ENCODE results near the gene ORC1.

ORC1 gene

DNA sequence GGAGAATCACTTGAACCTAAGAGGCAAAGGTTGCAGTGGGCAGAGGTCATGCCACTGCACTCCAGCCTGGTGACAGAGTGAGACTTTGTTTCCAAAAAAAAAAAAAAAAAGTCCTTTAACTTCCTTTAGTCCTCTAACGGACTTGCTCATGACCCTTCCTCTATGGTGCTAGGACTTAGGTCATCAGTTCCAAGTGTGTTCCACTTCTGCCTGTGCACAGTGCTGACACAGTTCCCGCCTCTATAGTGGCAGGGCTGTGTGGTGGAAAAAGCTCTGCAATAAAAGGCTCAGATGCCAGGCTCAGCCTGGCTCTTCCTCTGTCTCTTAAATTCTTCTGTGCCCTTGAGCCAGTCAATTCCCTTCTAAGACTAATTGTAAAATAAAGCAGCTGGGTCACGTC, 60.2 kb downstream of the ORC1 start:
- no peak for TF ChIP-seq GATA2 (IDR thresholded peaks at IDR 0.05; ENCODE audit: low read depth, low read length)
- TF ChIP-seq GATA3 (IDR thresholded peaks at IDR 0.05; ENCODE audit: low read depth, low read length), result no peak

DNA sequence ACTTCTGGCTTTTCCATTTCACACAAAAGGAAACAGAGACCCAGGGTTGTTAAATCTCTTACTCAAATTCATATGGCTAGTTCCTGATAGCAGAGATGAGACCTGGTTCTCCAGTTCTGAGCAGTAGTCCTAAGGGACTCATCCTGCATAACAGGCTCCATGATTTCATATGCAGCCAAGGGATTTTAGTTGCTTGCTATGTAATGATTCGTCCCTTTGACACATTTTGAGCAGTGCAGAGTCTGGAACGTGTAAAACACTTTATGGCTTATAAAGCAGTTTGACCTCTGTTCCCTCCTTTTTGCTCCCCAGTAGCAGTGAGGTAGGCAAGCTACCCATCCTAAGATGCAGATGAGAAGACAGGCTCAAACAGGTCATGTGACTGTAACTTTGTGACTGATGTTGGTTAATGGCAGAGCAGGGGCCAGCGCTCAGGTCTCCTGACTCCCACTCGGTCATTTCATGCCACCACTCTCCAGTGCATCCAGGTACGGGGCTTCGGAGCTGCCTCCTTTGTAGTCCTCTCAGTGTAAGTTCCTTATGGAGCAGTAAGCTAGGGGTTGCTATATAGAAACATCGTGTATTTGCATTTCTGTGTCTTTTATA, 62.5 kb downstream of the ORC1 start:
- TF ChIP-seq GATA3 (IDR thresholded peaks at IDR 0.05; ENCODE audit: low read depth, low read length), result no peak
- TF ChIP-seq GATA2 (IDR thresholded peaks at IDR 0.05; ENCODE audit: low read depth, low read length), result no peak

DNA sequence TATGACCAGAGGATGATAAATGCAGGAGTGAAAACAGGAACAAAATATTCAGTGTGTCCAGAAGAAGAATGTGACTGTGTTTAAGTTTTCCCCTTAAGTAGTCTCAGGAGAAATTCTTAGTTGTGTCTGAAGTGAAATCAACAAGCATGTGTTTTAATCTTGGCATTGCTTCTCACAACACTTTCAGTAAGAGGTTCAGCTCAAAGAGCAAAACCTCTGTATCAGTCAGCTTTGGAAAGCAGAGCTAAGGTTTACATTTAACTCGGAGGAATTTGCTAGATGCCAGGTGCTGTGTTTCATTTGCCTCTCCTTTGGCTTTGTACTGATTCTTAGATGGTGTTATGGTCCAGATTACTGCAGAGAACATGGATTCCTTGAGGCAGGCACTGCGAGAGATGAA, 66.8 kb downstream of the ORC1 start:
- TF ChIP-seq GATA3 (IDR thresholded peaks at IDR 0.05; ENCODE audit: low read depth, low read length) (no peak), GATA2 (IDR thresholded peaks at IDR 0.05; ENCODE audit: low read depth, low read length) (no peak)

DNA sequence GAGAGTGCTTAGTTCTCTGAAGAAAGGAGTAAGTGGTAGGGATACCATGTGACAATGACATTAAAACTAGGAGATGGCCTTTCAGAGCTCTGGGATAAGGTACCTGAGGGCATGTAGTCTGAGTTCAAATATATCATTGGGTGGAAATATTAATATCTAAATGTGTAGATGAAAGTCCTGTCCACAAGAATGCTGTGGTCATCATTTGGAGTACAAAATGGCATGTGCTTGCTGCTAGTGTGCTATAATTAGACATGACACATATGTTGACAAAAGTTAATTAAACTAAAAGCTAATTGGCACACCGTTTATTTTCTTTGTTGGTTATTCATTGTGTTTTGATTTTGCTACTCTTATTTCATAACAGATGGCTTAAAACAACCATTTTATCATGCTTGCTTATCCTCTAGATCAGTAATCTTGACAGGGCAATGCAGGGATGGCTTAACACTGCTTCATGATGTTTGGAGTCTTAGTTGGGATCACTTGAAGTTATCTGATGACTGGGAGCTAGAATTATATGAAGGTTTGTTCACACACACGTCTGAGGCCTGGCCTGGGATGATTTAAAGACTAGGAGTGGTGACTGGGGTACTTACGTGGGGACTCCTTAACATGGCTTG, 69.2 kb downstream of the ORC1 start:
- no peak for TF ChIP-seq GATA2 (IDR thresholded peaks at IDR 0.05; ENCODE audit: low read depth, low read length)
- TF ChIP-seq GATA3 (IDR thresholded peaks at IDR 0.05; ENCODE audit: low read depth, low read length), result no peak

DNA sequence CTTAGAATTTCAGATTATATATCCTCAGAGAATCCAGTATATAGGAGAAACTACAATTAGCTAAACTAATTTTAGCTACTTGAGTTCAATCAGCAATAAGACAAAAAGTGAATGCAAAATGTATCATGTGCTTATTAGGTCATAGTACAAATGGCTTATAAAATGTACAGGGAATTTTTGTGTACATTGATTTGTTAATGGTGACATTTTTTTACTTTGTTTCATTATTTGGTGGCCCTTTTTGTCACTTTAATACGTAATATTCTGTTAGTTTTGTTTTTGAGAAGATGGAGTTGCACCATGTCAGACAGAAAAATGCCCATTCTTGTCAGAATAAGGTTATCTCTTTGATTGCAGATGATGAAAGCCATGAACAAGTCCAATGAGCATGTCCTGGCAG, 71.8 kb downstream of the ORC1 start:
- no peak for TF ChIP-seq GATA3 (IDR thresholded peaks at IDR 0.05; ENCODE audit: low read depth, low read length)
- TF ChIP-seq GATA2 (IDR thresholded peaks at IDR 0.05; ENCODE audit: low read depth, low read length), result no peak

DNA sequence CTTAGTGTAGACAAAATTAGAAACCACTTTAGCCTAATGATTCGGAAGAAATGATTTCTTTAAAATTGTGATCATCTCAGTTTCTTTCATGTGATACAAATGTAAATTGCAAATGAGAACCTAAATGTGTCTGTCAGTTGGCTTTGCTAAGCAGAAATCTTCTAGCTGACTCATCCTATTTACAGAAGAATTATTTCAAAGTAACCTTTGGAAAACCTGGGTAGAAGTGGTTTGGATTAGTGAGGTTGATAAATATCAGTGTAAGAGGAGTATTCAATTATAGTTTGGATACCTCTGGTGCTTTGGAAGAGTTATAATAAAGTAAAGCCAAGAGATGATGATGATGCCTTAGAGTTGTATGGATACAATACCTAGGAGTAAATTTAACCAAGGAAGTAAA, 75.6 kb downstream of the ORC1 start:
- no peak for TF ChIP-seq GATA2 (IDR thresholded peaks at IDR 0.05; ENCODE audit: low read depth, low read length)
- no peak for TF ChIP-seq GATA3 (IDR thresholded peaks at IDR 0.05; ENCODE audit: low read depth, low read length)

DNA sequence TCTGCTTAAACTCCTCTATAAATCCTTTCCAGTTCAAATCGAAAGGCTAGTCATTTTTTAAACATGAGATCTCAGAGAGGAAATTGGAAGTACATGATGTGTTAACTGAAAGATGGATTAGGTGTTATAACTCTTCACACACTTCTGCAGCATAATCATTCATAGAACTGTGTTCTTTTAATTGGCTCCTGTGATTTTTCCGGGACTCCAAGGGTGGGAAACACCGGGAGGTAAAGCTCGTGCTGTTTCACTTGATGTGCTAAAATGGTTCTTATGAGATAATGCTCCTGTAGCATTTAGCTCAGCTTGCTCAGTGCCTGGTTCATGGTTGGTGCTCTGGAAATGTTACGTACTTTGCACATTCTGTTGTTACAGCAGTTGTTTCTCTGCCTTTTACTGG, 78.4 kb downstream of the ORC1 start:
- TF ChIP-seq GATA3 (IDR thresholded peaks at IDR 0.05; ENCODE audit: low read depth, low read length) (no peak), GATA2 (IDR thresholded peaks at IDR 0.05; ENCODE audit: low read depth, low read length) (no peak)

DNA sequence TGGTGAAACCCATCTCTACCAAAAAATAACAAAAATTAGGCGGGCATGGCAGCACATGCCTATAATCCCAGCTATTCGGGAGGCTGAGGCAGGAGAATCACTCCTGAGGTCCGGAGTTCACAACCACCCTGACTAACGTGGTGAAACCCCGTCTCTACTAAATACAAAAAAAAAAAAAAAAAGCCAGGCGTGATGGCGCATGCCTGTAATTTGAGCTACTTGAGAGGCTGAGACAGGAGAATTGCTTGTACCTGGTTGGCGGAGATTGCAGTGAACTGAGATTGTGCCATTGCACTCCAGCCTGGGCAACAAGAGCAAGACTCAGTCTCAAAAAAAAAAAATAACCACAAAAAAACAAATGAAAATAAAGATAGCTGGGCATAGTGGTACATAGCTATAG, 80.5 kb downstream of the ORC1 start:
- TF ChIP-seq GATA3 (IDR thresholded peaks at IDR 0.05; ENCODE audit: low read depth, low read length), result no peak
- no peak for TF ChIP-seq GATA2 (IDR thresholded peaks at IDR 0.05; ENCODE audit: low read depth, low read length)

All from SH-SY5Y (cell line).